DND-41 (cell line): ENCODE measurements around the gene ACBD6.

Experiments
- ATAC-seq: fragments of 200-7000 bp; cut with Tn5 transposase; 3 replicates; pipeline ENCODE4 v1.9.1; 2021; ENCODE audit warnings: low read depth; ENCODE audit not compliant: insufficient read depth
- DNase-seq: peaks from one replicate; pipeline ENCODE4 v3.0.0-alpha.2; 2020
- H2AFZ ChIP-seq: 2 replicates; pipeline ENCODE4 v1.6.0; 2012; ENCODE audit warnings: low read depth, low read length
- H3K27ac ChIP-seq: 2 replicates; pipeline ENCODE4 v1.5.1; 2012; ENCODE audit warnings: low read length, inconsistent platforms
- H3K27me3 ChIP-seq: fragments of 200-600 bp; sonication (generic); 2 replicates; pipeline ENCODE4 v1.6.0; 2012; ENCODE audit warnings: low read length, mild to moderate bottlenecking, inconsistent platforms; ENCODE audit not compliant: insufficient read depth, poor library complexity
- H3K36me3 ChIP-seq: 2 replicates; pipeline ENCODE4 v1.5.1; 2012; ENCODE audit warnings: low read length, inconsistent platforms; ENCODE audit not compliant: insufficient read depth
- H3K4me1 ChIP-seq: 2 replicates; pipeline ENCODE4 v1.5.1; 2012; ENCODE audit warnings: mild to moderate bottlenecking, low read length; ENCODE audit not compliant: insufficient read depth
- H3K4me2 ChIP-seq: 2 replicates; pipeline ENCODE4 v1.6.0; 2012; ENCODE audit warnings: mild to moderate bottlenecking, moderate library complexity, low read length, inconsistent platforms; ENCODE audit not compliant: insufficient read depth
- H3K4me3 ChIP-seq, 2 experiments: fragments of 200-600 bp in 1 of 2; shearing (Covaris generic) in 1 of 2; 2 replicates each; pipeline ENCODE4 v1.5.1; 2012 to 2016; ENCODE audit warnings: inconsistent platforms in 2 of 2, low read length in 2 of 2, mild to moderate bottlenecking in 2 of 2, low read depth in 1 of 2, moderate library complexity in 1 of 2
- H3K79me2 ChIP-seq: 2 replicates; pipeline ENCODE4 v1.6.0; 2012; ENCODE audit warnings: low read length, inconsistent platforms; ENCODE audit not compliant: insufficient read depth
- H3K9ac ChIP-seq: 2 replicates; pipeline ENCODE4 v1.6.0; 2012; ENCODE audit warnings: low read depth, mild to moderate bottlenecking, inconsistent platforms, low read length, moderate library complexity
- H3K9me3 ChIP-seq: 2 replicates; pipeline ENCODE4 v1.5.1; 2012; ENCODE audit warnings: low read length, moderate library complexity, mild to moderate bottlenecking, inconsistent platforms; ENCODE audit not compliant: insufficient read depth, severe bottlenecking
- H4K20me1 ChIP-seq: 2 replicates; pipeline ENCODE4 v1.6.0; 2012; ENCODE audit warnings: low read length; ENCODE audit not compliant: insufficient read depth
- EZH2 ChIP-seq: IDR thresholded peaks from 3 replicates; pipeline ENCODE4 v1.6.1; 2012; ENCODE audit warnings: borderline replicate concordance, low read depth, mild to moderate bottlenecking, moderate library complexity, low read length, inconsistent platforms; ENCODE audit not compliant: severe bottlenecking
- TF ChIP-seq, protein P1 (sequence below): IDR thresholded peaks from 2 replicates; pipeline ENCODE4 v1.5.1; 2012; ENCODE audit warnings: borderline replicate concordance, low read length, moderate library complexity, mild to moderate bottlenecking; ENCODE audit not compliant: poor library complexity, severe bottlenecking; ENCODE audit errors: extremely low read depth

The ACBD6 gene

DNA sequence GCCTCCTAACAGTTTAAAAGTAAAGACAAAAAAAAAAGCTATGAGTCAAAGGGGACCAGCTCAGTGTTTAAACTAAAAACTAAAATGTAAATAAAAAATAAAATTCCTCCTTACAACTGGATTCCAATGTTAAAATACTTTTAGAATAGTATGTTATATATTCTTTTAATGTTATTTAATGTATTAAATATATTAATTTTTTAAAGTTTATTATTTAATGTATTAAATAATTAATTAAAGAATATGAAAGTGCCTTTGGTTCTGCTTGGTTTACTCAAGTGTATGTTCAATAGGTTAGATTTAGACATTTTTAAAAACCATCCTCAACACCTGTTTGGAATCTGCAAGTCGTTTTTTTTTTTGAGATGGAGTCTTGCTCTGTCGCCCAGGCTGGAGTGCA is 13.1 kb downstream of the ACBD6 start:
- Histone ChIP-seq H4K20me1 (peaks cover 3% of the 10 kb centered on the region; the same call in 1 of the 2 replicates), H3K4me1 (no peaks in the 10 kb centered on the region), H3K27me3 (no peaks in the 10 kb centered on the region), H3K4me3 (no peak overlapping the region), H3K9ac (no peak overlapping the region), H2AFZ (no peak overlapping the region), H3K79me2 (peaks cover 11% of the 10 kb centered on the region; the same call in 1 of the 2 replicates), H3K9me3 (no peaks in the 10 kb centered on the region), H3K36me3 (peaks cover 65% of the 10 kb centered on the region), H3K27ac (no peak overlapping the region), H3K4me2 (no peak overlapping the region)
- DNase-seq, result no peak
- TF ChIP-seq, protein P1, sequence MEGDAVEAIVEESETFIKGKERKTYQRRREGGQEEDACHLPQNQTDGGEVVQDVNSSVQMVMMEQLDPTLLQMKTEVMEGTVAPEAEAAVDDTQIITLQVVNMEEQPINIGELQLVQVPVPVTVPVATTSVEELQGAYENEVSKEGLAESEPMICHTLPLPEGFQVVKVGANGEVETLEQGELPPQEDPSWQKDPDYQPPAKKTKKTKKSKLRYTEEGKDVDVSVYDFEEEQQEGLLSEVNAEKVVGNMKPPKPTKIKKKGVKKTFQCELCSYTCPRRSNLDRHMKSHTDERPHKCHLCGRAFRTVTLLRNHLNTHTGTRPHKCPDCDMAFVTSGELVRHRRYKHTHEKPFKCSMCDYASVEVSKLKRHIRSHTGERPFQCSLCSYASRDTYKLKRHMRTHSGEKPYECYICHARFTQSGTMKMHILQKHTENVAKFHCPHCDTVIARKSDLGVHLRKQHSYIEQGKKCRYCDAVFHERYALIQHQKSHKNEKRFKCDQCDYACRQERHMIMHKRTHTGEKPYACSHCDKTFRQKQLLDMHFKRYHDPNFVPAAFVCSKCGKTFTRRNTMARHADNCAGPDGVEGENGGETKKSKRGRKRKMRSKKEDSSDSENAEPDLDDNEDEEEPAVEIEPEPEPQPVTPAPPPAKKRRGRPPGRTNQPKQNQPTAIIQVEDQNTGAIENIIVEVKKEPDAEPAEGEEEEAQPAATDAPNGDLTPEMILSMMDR, result no peak
- no peak for TF ChIP-seq EZH2
- ATAC-seq, result no peak

DNA sequence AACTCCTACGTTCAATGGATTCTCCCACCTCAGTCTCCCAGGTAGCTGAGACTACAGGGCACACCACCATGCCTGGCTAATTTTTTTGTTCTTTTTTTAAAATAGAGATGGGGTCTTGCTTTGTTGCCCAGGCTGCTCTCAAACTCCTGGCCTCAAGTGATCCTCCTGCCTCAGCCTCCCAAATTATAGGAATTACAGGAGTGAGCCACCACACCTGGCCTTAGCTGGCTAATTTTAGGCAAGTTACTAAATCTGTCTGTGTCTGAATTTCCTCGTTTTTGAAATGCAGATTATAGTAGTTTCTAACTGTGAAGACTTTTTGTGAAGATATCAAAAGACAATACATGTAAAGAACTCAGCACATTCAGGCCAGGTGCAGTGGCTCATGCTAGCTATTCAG is 13.7 kb downstream of the ACBD6 start:
- no peak for ATAC-seq
- H3K36me3 ChIP-seq, result peaks cover 63% of the 10 kb centered on the region
- TF ChIP-seq, protein P1, result no peak
- TF ChIP-seq EZH2, result no peak
- H3K4me1 ChIP-seq, result no peaks in the 10 kb centered on the region
- no peak overlapping the region for H3K4me3 ChIP-seq
- no peak overlapping the region for H3K4me2 ChIP-seq
- no peak for DNase-seq
- H3K9me3 ChIP-seq, result no peaks in the 10 kb centered on the region
- no peak overlapping the region for H3K27ac ChIP-seq
- no peaks in the 10 kb centered on the region for H3K27me3 ChIP-seq
- H4K20me1 ChIP-seq, result peaks cover under 1% of the 10 kb centered on the region; the same call in 1 of the 2 replicates
- H2AFZ ChIP-seq, result no peak overlapping the region
- H3K9ac ChIP-seq, result no peak overlapping the region
- peaks cover 9% of the 10 kb centered on the region; the same call in 1 of the 2 replicates for H3K79me2 ChIP-seq

DNA sequence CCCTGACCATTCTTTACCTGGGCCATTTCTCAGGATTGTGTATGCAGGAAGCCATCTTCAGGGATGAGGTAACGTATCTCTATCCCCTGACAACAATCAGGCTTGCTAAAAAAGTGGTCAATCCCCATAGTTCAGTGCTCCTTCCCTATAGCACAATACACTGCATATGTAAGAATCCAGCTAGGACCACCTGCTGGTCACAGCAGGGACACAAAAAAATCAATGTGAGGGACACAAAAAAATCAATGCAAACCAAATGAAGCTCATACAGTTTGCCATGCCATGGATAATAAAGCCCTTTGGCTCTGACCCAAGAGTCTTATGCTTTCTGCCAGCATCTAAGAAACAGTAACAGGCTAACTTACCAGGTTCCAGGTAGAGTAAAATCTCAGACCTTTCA is 16.3 kb downstream of the ACBD6 start:
- H4K20me1 ChIP-seq, result no peaks in the 10 kb centered on the region
- H3K4me2 ChIP-seq, result no peak overlapping the region
- no peak overlapping the region for H3K4me3 ChIP-seq
- no peak for DNase-seq
- H3K79me2 ChIP-seq, result peaks cover 10% of the 10 kb centered on the region; the same call in 1 of the 2 replicates
- H3K36me3 ChIP-seq, result peaks cover 51% of the 10 kb centered on the region
- no peak for ATAC-seq
- no peak overlapping the region for H3K9ac ChIP-seq
- H3K27me3 ChIP-seq, result no peaks in the 10 kb centered on the region
- peaks cover 8% of the 10 kb centered on the region; the same call in 1 of the 2 replicates for H3K4me1 ChIP-seq
- H3K27ac ChIP-seq, result no peak overlapping the region
- TF ChIP-seq, protein P1, result no peak
- no peak for TF ChIP-seq EZH2
- no peaks in the 10 kb centered on the region for H3K9me3 ChIP-seq
- H2AFZ ChIP-seq, result no peak overlapping the region

DNA sequence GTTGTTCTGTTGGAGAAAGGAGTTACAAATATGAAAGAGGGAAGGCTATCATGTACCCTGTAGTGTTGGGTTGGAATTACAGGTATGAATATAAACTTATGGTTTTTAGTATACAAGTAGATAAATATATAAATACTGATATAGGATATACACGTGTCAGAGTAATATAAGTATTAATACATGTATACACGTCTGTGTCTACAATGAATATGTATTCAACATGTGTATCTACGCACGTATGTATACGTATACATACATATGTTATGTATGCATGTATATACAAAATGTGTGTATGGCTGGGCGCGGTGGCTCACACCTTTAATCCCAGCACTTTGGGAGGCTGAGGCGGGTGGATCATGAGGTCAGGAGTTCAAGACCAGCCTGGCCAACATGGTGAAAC is 17.9 kb downstream of the ACBD6 start:
- H2AFZ ChIP-seq, result no peak overlapping the region
- no peaks in the 10 kb centered on the region for H3K27me3 ChIP-seq
- H3K4me1 ChIP-seq, result peaks cover 8% of the 10 kb centered on the region; the same call in 1 of the 2 replicates
- ATAC-seq, result no peak
- no peak overlapping the region for H3K9ac ChIP-seq
- H3K27ac ChIP-seq, result no peak overlapping the region
- DNase-seq, result no peak
- H4K20me1 ChIP-seq, result no peaks in the 10 kb centered on the region
- H3K4me3 ChIP-seq, result no peak overlapping the region
- peaks cover 51% of the 10 kb centered on the region for H3K36me3 ChIP-seq
- TF ChIP-seq EZH2, result no peak
- TF ChIP-seq, protein P1, result no peak
- H3K79me2 ChIP-seq, result peaks cover 13% of the 10 kb centered on the region; the same call in 1 of the 2 replicates
- no peaks in the 10 kb centered on the region for H3K9me3 ChIP-seq
- H3K4me2 ChIP-seq, result no peak overlapping the region
